ENCODE results near the gene CYP2S1.

Gene CYP2S1

GRCh38 chr19:41195675-41196497, 2.9 kb downstream of the CYP2S1 start:
- no peak for DNase-seq (ENCODE audit: low spot score)

GRCh38 chr19:41198559-41198958, 5.5 kb downstream of the CYP2S1 start:
- no peak for DNase-seq (ENCODE audit: low spot score)

DNA sequence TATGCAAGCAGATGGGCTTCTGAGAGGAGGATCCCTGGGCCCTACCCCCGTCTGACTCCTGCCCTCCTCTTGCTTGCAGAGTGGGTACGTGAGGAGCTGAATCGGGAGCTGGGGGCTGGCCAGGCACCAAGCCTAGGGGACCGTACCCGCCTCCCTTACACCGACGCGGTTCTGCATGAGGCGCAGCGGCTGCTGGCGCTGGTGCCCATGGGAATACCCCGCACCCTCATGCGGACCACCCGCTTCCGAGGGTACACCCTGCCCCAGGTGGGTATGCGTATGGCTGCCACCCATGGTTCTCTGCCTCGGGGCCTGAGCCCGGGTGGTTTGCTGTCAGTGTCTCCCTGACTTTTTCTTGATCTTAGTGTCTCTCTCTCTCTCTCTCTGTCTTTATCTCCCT, 10.4 kb downstream of the CYP2S1 start:
- no peak for DNase-seq (ENCODE audit: low spot score)

DNA sequence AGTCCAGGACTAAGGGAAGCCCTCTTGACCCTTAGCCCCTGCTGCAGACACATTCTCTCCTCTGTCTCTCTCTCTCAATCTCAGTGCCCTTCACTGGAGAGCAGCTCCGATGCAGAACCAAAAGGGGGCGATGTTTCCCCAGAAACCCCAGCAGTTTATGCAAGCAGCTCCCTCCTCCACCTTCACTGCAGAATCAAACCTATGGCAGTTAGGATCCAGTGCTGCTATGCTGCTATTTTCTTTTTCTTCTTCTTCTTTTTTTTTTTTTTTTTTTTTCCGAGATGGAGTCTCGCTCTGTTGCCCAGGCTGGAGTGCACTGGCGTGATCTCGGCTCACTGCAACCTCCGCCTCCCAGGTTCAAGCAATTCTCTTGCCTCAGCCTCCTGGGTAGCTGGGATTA, 11.3 kb downstream of the CYP2S1 start:
- peak; percentile 90 for DNase-seq (ENCODE audit: low spot score)

GRCh38 chr19:41205995-41206394, 13.0 kb downstream of the CYP2S1 start:
- no peak for DNase-seq (ENCODE audit: low spot score)

- no peak for DNase-seq (ENCODE audit: low spot score)
Measured at GRCh38 chr19:41206456-41206855, 13.4 kb downstream of the CYP2S1 start.

DNA sequence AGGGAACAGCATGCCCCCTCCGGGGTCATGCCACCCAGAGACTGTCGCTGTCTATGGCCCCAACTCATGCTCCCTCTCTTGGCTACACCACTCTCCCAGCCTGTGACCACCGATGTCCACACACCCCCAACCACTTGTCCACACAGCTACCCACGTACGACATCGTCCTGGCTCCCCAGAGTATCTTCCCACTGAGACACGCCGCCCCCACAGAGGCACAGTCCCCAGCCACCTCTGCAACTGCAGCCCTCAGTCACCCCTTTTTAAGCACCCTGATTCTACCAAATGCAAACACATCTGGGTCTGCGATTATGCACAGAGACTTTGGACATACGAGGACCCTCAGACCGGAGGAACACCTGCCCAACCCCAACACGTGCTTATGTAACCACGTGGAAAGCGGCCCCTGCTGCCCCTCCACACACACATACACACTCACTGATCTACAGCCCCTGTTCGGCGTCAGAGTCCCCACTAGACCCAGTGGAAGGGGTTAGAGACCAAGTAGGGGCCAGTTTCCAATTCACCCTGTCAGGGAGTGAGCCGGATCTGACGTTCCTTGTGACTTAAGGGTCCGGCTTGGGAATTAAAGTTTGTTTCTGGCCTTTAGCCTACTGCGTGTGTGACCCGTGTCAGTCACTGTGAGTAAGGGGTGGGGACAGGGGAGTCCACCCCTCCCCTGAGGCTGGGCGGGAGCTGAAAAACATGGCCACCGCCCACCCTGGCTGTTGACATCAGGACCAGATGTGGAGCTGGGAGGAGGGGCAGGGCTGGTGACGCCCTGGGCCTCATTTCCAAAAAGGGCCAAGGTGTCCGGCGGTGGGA, 14.1 kb downstream of the CYP2S1 start:
- no peak for DNase-seq (ENCODE audit: low spot score)

GRCh38 chr19:41214161-41214560, 21.1 kb downstream of the CYP2S1 start:
- DNase-seq (ENCODE audit: low spot score), result no peak

GRCh38 chr19:41217741-41218140, 24.7 kb downstream of the CYP2S1 start:
- no peak for DNase-seq (ENCODE audit: low spot score)

- no peak for DNase-seq (ENCODE audit: low spot score)
Measured at GRCh38 chr19:41218249-41218614, 25.2 kb downstream of the CYP2S1 start.

DNA sequence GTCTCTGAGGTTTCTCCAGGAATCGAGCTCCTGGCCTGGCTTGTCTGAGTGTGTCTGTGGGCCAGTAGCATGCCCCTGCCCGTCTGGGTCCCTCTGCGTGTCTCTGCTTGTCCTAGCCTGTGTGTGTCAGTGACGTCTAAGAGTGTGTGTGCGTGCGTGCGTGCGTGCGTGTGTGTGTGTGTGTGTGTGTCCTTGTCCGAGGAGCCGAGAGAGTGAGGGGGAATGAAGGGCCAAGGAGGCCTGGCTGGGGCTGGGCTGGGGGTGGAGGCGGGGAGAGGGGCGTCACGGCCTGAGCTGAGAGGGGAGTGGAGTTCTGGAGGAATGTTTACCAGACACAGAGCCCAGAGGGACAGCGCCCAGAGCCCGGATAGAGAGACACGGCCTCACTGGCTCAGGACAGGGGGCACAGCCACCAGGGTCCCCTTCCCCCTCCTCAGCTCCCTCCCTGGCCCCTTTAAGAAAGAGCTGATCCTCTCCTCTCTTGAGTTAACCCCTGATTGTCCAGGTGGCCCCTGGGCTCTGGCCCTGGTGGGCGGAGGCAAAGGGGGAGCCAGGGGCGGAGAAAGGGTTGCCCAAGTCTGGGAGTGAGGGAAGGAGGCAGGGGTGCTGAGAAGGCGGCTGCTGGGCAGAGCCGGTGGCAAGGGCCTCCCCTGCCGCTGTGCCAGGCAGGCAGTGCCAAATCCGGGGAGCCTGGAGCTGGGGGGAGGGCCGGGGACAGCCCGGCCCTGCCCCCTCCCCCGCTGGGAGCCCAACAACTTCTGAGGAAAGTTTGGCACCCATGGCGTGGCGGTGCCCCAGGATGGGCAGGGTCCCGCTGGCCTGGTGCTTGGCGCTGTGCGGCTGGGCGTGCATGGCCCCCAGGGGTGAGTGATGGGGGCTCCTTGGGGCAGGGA, 25.8 kb downstream of the CYP2S1 start, which contains the start of gene AXL:
TSS of gene AXL (plus strand) at position 609 of the 893 bp plus-strand sequence. CDS start at position 779, 170 bp downstream.
- DNase-seq (ENCODE audit: low spot score), result peak; percentile 61

DNA sequence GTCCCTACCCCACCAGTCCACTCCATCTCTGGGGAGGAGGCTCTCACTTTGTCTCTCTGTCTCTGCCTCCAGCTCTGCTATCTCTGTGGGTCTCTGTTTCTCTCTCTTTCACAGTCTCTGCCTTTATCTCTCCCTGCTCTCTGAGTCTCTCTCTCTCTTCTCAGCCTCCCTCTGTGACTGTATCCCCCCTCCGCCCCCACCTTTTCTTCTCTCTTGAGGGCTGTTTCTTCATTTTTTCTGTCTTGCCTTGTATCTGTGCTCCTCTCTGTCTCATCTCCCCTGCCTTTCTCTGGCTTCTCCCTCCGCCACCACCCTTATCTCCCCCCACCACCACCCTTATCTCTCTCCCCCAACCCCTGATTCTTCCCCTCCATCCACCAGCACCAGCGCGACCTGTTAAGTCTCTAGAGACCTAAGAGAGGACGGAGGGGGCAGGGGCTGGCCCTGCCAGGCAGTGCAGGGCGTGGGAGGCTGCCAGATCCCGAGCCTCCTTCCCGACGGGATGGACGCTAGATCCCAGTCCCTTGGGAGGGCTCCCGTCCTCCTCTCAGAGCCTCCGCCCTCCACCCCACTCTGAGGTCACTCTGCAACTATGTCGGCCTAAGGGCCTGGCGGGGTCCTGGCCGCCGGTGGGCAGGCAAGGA, 27.0 kb downstream of the CYP2S1 start:
- no peak for DNase-seq (ENCODE audit: low spot score)

DNA sequence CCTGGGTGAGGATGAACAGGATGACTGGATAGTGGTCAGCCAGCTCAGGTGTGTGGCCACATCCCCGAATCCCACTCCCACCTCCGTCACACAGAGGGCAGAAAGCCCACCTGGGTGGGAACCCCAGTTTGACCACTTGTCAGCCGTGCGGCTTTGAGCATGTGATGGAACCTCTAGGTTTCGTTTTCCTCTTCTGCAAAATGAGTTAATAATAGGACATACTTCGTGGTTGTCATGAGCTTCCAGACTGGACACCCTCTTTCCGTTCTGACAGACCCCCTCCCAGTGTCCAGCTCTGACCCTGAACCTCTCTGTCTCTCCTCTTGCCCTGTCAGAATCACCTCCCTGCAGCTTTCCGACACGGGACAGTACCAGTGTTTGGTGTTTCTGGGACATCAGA, 27.8 kb downstream of the CYP2S1 start:
- DNase-seq (ENCODE audit: low spot score), result no peak

- no peak for DNase-seq (ENCODE audit: low spot score)
Measured at GRCh38 chr19:41221514-41222205, 28.6 kb downstream of the CYP2S1 start.

GRCh38 chr19:41222240-41222639, 29.2 kb downstream of the CYP2S1 start:
- DNase-seq (ENCODE audit: low spot score), result peak; percentile 52

DNA sequence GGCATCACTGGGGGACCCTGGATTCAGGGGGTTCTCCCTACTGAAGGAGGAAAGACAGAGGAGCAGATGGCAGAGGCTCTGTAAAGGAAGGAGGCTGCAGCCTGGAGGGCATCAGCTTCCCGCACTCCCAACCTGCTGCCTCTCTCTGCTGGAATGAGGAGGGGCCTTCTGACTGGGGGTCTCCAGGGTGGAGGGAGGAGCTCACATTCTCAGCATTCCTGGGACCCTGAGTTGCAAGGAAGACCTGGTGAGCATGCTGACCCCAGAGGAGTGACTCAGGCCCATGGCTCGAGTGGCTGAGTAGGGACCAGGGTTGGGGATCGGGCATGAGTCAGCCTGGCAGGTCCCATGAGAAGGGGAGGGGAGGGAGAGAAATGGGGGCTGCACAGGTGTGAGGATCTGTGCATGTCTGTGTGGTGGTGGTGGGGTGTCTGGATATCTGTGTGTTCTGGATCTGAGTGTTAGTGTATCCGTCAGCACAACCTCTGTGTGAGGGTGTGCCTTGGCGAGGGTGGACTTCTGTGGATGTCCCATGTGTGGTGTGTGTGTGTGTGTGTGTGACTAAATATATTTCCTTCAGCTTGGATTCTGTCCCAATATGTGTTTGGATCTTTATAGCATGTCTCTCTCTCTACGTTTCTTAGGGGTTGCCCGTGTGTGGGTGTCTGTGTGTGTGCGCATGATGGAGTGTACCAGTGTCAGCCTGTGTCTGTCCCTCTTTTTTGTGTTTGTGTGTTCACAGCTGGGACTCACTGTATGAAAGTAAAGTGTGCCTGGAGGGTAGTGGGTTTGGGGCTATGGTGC, 30.6 kb downstream of the CYP2S1 start:
- no peak for DNase-seq (ENCODE audit: low spot score)

- no peak for DNase-seq (ENCODE audit: low spot score)
Measured at GRCh38 chr19:41224632-41225031, 31.6 kb downstream of the CYP2S1 start.

GRCh38 chr19:41225238-41226052, 32.4 kb downstream of the CYP2S1 start:
- DNase-seq (ENCODE audit: low spot score), result no peak
